Jurkat, Clone E6-1 (cell line): Measurements from ENCODE around the gene AP5B1.
A peak's percentile ranks its signal among the peaks of the same experiment; 100 is the strongest.

ENCODE experiments used
- DNase-seq: peaks from one replicate; pipeline ENCODE4 v3.0.0-alpha.2; 2011; ENCODE audit warnings: low read depth, low spot score
- H3K4me3 ChIP-seq: 2 replicates; pipeline ENCODE4 v1.5.1; 2011; ENCODE audit warnings: mild to moderate bottlenecking, low read length, control low read depth, moderate library complexity

The AP5B1 gene

GRCh38 chr11:65787649-65788622 lies 7.2 kb upstream of the AP5B1 start:
- H3K4me3 ChIP-seq = no peak overlapping the region
- DNase-seq = no peak

DNA sequence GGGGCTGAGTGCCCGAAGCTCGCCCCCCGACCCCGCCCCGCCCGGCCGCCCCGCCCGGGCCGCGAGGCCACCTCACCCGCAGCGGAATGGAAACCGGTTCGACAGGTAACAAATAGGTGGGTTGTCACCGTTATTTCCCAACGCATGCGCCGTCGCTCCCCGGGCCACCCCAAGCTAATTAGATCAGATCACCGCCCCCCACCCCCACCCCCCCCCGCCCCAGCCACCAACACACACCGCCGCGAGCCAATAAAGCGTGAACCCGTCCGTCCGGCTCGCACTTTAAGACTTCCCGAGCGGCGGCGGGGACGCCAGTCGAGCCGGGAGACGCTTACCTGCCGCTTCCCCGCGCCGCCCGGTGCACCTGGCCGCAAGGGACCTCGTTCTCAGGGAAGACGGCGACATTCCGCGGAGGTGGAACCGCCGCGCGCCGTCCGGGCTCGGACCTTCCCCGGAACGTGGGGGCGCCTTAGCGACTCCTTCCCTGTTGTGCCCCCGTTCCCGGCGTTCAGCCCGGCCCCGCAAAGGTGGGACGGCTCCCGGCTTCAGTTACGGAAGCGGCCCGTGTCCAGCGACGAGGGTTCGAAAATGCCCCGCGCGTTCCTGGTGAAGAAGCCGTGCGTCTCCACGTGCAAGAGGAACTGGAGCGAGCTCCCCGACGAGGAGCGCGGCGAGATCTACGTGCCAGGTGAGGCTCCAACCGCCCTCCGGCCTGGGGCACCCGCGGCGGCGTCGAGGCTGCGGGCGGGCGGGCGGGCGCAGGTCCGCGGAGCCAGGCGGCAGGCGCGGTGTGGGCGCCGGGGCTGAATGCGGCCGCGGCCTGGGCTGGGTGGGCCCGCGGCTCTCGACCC lies 6.2 kb upstream of the AP5B1 start, which contains the start of gene OVOL1:
OVOL1 (plus strand) TSS at position 278 of the 851 bp plus-strand sequence; CDS start at position 589, 311 bp downstream.
- DNase-seq = no peak
- no peak within 1 kb of the TSS for H3K4me3 ChIP-seq

GRCh38 chr11:65786008-65786785 lies 5.4 kb upstream of the AP5B1 start:
- H3K4me3 ChIP-seq = no peak overlapping the region
- no peak for DNase-seq

GRCh38 chr11:65785319-65786007 lies 4.7 kb upstream of the AP5B1 start:
- H3K4me3 ChIP-seq = no peak overlapping the region
- DNase-seq = no peak

- H3K4me3 ChIP-seq = no peak overlapping the region
- DNase-seq = no peak
These were observed 2.0 kb upstream of the AP5B1 start for GRCh38 chr11:65782816-65783228.

DNA sequence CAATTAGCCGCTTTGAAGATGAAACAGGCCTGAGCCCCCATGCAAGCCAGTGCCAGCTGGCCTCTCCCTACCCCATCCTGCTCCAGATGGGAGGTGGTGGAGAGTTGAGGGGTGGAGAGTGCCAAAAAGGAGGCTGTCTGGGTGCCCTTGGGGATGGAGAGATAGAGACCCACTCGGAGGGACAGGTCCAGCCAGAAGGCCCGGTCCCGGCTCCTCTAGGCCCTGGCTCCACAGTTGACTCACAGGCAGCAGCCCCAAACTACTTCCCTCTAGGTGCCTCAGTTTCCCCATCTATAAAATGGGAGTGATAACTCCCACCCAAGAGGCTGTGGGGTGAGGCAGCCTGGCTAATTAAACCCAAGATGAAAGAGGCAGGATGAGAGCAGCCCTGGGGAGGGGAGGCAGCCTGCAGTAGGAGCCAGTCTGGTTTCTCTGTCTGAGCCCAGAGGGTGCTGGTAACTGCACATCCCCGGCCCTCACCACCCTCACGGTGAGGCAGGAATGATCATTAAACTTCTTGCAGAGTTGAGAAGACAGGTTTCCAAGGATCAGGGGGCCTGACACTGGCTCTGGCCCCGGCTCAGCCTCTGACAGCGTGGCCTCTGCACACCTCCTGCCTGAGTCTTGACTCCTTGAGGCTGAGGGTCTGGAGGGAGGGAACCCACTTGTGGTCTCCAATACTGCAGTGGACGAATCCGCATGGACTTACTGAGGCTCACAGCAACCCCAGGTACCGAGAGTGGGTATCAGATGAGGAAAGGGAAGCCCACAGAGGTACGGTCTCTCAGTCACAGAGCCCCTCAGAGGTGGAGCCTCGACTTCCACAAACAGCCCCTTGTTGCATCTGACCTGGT lies 1.4 kb upstream of the AP5B1 start:
- no peak for DNase-seq
- H3K4me3 ChIP-seq = no peak overlapping the region

DNA sequence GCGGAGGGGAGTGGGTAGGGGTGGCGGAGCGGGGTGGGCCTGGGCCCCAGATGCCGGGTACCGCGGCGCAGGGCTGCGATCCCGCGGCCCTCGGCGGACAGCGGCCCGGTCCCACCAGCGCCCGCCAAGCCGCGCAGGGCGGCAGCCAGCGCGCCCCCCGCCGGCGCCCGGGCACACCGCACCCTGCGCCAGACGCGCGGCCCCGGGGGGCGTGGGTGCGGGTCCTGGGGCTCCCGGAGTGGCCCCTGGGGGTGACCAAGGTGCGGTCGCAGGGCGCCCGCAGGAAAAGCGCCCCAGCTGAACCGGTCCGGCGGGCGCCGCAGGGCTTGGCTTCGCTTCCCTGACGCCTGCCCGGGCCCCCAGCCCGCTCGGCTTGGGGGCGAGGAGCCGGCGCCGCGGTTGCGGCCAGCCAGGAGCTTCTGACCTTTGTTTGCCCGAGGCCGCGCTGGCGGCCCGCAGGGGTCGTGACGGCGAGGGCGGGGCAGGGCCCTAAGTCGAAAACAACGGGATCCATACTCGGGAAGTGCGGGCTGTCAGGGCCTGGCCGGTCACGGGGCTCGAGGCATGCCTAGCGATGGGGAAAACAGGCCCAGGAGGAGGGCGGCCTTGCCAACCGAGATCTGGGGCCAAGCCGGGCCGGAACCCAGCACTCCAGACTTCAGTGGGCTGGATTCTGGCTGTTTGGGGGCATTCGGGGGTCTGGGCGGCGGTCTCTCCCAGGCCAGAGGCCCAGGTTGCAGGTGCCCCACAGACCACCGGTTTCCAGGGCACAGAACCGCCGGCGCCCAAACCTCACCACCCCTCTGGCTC lies 581 bp upstream of the AP5B1 start:
- peak overlapping the region; percentile 44 for H3K4me3 ChIP-seq
- no peak for DNase-seq

- peak overlapping the region; percentile 87 for H3K4me3 ChIP-seq
- peak; percentile 60 for DNase-seq
These were observed 632 bp downstream of the AP5B1 start for GRCh38 chr11:65779919-65780769.

- peak overlapping the region; percentile 87 for H3K4me3 ChIP-seq
- DNase-seq = no peak
These were observed 1.2 kb downstream of the AP5B1 start for GRCh38 chr11:65779669-65779918.

DNA sequence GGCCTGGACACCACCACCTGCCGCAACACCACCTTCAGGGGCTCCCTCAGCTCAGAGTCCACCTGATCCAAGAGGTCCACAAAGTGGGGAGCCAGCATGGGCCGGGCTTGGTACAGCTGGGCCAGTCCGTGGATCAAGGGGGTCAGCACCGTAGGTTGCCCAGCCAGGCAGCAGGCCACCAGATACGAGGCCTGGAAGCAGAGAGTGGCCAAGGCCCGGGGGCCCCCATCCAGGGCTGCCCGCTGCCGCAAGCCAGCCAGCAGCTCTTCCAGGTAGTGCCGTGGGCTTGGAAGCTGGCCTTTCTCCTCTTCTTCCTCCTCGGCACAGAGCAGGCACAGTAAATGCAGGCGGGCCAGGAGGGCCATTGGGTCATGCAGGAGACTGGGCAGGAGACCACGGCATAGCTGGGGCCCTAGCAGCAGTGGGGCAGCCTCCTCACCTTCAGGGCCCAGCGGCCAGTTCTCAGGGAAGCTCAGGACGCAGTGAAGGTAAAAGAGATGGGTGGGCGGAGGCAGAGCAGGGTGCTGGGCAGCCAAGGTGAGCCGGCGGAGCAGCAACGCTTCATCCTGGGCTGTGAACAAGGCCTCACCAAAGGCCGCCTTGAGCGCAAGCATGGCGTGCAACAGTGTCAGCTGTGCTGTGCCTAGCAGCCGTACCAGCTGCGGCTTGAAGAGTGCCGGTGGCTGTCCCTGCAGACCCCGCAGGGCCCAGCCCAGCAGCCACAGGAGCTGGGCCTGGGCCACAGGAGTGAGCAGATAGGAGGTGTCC lies 1.7 kb downstream of the AP5B1 start:
- DNase-seq = no peak

GRCh38 chr11:65778431-65778900 lies 2.3 kb downstream of the AP5B1 start:
- DNase-seq = no peak
- no peak overlapping the region for H3K4me3 ChIP-seq

More for the DNA sequence above, 1.7 kb downstream of the AP5B1 start:
- H3K4me3 ChIP-seq = peak overlapping the region; percentile 87

DNA sequence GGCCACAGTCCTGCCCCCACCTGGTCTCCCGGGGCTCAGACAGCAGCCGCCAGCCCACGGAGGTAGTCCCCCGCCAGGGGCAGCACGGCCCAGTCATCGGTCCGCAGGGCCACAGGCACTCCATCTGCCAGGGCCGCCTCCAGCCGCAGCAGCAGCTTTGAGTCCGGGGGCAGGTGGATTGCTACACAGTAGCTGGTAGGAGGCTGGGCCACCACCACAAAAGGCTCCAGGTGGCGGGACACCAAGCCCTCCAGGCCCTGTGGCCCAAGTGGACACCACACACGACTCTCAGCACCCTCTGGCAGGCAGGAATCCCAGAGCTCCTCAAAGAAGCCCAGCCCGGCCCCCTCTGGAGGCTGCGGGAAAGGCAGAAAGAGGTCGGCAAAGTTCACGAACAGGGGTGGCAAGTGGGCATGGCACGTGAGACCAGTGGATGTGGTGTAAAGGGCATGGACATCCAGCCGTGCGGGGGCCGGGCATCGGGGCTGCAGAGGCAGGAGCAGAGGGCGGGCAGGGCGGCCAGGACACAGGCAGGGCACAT lies 2.9 kb downstream of the AP5B1 start:
- no peak overlapping the region for H3K4me3 ChIP-seq
- no peak for DNase-seq

DNA sequence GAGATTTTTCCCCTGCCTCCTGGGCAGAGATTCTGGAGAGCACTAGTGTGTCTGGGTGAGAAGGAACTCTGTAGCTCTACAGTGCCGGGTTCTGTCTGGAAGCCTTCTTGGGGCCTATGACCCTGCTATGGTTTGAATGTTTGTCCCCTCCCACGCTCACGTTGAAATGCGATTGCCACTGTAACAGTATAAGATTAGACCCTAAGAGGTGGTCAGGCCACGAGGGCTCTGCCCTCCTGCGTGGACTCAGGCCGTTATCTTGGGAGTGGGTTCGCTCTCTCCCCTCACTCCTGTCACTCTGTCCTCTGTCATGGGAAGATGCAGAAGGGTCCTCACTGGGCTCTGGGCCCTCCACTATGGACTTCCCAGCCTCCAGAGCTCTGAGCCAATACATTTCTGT lies 3.5 kb downstream of the AP5B1 start:
- H3K4me3 ChIP-seq = no peak overlapping the region
- DNase-seq = no peak

DNA sequence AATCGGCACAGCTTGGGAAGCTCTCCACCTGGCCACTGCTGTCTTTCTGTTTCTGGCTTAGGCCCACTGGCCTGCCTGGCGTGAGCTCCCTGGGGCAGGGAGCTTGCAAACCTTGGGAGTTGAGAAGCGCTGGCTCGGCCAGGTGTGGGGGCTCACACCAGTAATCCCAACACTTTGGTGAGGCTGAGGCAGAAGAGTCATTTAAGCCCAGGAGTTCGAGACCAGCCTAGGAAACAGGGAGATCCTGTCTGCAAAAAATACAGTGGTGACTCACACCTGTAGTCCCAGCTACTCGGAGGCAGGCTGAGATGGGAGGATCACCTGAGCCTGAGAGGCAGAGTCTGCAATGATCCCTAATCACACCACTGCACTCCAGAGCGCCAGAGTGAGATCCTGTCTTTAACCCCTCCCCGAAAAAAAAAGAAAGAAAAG lies 4.0 kb downstream of the AP5B1 start:
- H3K4me3 ChIP-seq = no peak overlapping the region
- DNase-seq = no peak

GRCh38 chr11:65776196-65776595 lies 4.6 kb downstream of the AP5B1 start:
- H3K4me3 ChIP-seq = no peak overlapping the region
- DNase-seq = no peak
